GM23338 (cell line): ENCODE measurements around the gene TANGO6. TPM values are rescaled to one million over a fixed set of nuclear protein-coding genes. Genes with fewer than 3 reads are reported as not detected.

Experiments used
- ATAC-seq: fragments of 200-7000 bp; cut with Tn5 transposase; 3 replicates; pipeline ENCODE4 v1.9.1; 2020
- DNase-seq: peaks from one replicate; pipeline ENCODE4 v3.0.0-alpha.2; 2015; ENCODE audit warnings: low spot score
- H2AFZ ChIP-seq: fragments of 200-600 bp; sonication (generic); 2 replicates; pipeline ENCODE4 v1.8.0; 2016; ENCODE audit warnings: antibody characterized with exemption, mild to moderate bottlenecking, moderate library complexity
- H3F3A ChIP-seq: fragments of 200-600 bp; sonication (generic); replicated peaks from 2 replicates; pipeline ENCODE4 v1.8.0; 2017; ENCODE audit warnings: antibody characterized with exemption, mixed run types, low read depth
- H3K27ac ChIP-seq: fragments of 200-600 bp; sonication (generic); 2 replicates; pipeline ENCODE4 v1.6.1; 2016; ENCODE audit warnings: low read depth
- H3K27me3 ChIP-seq: fragments of 200-600 bp; sonication (generic); 2 replicates; pipeline ENCODE4 v1.8.0; 2016; ENCODE audit warnings: mild to moderate bottlenecking, mixed run types, moderate library complexity; ENCODE audit not compliant: insufficient read depth
- H3K36me3 ChIP-seq: fragments of 200-600 bp; sonication (generic); 2 replicates; pipeline ENCODE4 v1.8.0; 2016; ENCODE audit warnings: mild to moderate bottlenecking; ENCODE audit not compliant: insufficient read depth
- H3K4me1 ChIP-seq: fragments of 200-600 bp; sonication (generic); 2 replicates; pipeline ENCODE4 v1.8.0; 2016; ENCODE audit warnings: mild to moderate bottlenecking, moderate library complexity; ENCODE audit not compliant: insufficient read depth
- H3K4me2 ChIP-seq: fragments of 200-600 bp; sonication (generic); 2 replicates; pipeline ENCODE4 v1.7.1; 2017; ENCODE audit warnings: mixed run types
- H3K4me3 ChIP-seq: fragments of 200-600 bp; sonication (generic); 2 replicates; pipeline ENCODE4 v1.6.1; 2016; ENCODE audit warnings: mixed run types
- H3K79me2 ChIP-seq: fragments of 200-600 bp; sonication (generic); replicated peaks from 2 replicates; pipeline ENCODE4 v1.8.0; 2017; ENCODE audit warnings: mild to moderate bottlenecking; ENCODE audit not compliant: insufficient read depth
- H3K9me2 ChIP-seq: fragments of 200-600 bp; sonication (generic); 2 replicates; pipeline ENCODE4 v1.8.0; 2017; ENCODE audit not compliant: insufficient read depth
- H4K20me1 ChIP-seq: fragments of 200-600 bp; sonication (generic); replicated peaks from 2 replicates; pipeline ENCODE4 v1.8.0; 2017; ENCODE audit warnings: mild to moderate bottlenecking; ENCODE audit not compliant: insufficient read depth
- H3K27ac Mint-ChIP-seq: 2 replicates; pipeline ENCODE4 v1.8.0; 2020; ENCODE audit warnings: inconsistent platforms, mild to moderate bottlenecking, moderate library complexity, mixed read lengths
- H3K27me3 Mint-ChIP-seq: 3 replicates; pipeline ENCODE4 v1.8.0; 2022; ENCODE audit warnings: low read depth, mild to moderate bottlenecking, moderate library complexity, mixed read lengths, inconsistent platforms; ENCODE audit not compliant: insufficient read depth, poor library complexity
- H3K36me3 Mint-ChIP-seq: 3 replicates; pipeline ENCODE4 v1.8.0; 2021; ENCODE audit warnings: low read depth, mild to moderate bottlenecking, inconsistent platforms, moderate library complexity, mixed read lengths
- H3K4me1 Mint-ChIP-seq: 3 replicates; pipeline ENCODE4 v1.8.0; 2020; ENCODE audit warnings: mild to moderate bottlenecking, inconsistent platforms, mixed read lengths
- H3K4me3 Mint-ChIP-seq: 3 replicates; pipeline ENCODE4 v1.8.0; 2021; ENCODE audit warnings: moderate library complexity, mild to moderate bottlenecking, inconsistent platforms, mixed read lengths
- H3K9me3 Mint-ChIP-seq: 3 replicates; pipeline ENCODE4 v1.8.0; 2020; ENCODE audit warnings: moderate library complexity, mild to moderate bottlenecking, inconsistent platforms, mixed read lengths
- ETS1 ChIP-seq: IDR thresholded peaks from 2 replicates; pipeline ENCODE4 v1.6.1; 2016; ENCODE audit warnings: antibody characterized with exemption
- EZH2 ChIP-seq: fragments of 200-600 bp; sonication (generic); IDR thresholded peaks from one replicate; pipeline ENCODE4 v1.8.0; 2017; ENCODE audit warnings: antibody characterized with exemption, mild to moderate bottlenecking, low read depth; ENCODE audit not compliant: unreplicated experiment
- EZH2phosphoT487 ChIP-seq: fragments of 200-600 bp; sonication (generic); IDR thresholded peaks from one replicate; pipeline ENCODE4 v1.8.1; 2018; ENCODE audit warnings: antibody characterized with exemption; ENCODE audit not compliant: unreplicated experiment
- NANOG ChIP-seq: IDR thresholded peaks from 2 replicates; pipeline ENCODE4 v1.6.1; 2016; ENCODE audit warnings: antibody characterized with exemption, borderline replicate concordance
- POLR2AphosphoS5 ChIP-seq: IDR thresholded peaks from 2 replicates; pipeline ENCODE4 v1.6.1; 2016; ENCODE audit warnings: antibody characterized with exemption, low read depth
- STAT1 ChIP-seq: IDR thresholded peaks from one replicate; pipeline ENCODE4 v1.6.1; 2016; ENCODE audit warnings: antibody characterized with exemption; ENCODE audit not compliant: unreplicated experiment
- polyA plus RNA-seq: library from polyadenylated mRNA; unstranded; fragments of >200 nt; fragmentation: Nextera tagmentation; extraction: Ambion mirVana; gene quantifications from 2 replicates; pipeline ENCODE4 v1.2.1, GENCODE V29; 2016
- total RNA-seq: library from RNA; depleted of rRNA; stranded (reverse); fragments of >200 nt; shearing (Covaris generic); gene quantifications from 2 replicates; pipeline ENCODE4 v1.2.3, GENCODE V29; 2014
- TF ChIP-seq, protein P1 (sequence below): fragments of 250-450 bp; sonication (Bioruptor Pico); IDR thresholded peaks from 2 replicates; pipeline ENCODE4 v1.5.0; 2020; ENCODE audit warnings: mild to moderate bottlenecking, moderate library complexity

Gene TANGO6
- total and polyA plus RNA-seq, 2 experiments from 2014 or later: 7.2 to 23.2 TPM

- TF ChIP-seq, protein P1, sequence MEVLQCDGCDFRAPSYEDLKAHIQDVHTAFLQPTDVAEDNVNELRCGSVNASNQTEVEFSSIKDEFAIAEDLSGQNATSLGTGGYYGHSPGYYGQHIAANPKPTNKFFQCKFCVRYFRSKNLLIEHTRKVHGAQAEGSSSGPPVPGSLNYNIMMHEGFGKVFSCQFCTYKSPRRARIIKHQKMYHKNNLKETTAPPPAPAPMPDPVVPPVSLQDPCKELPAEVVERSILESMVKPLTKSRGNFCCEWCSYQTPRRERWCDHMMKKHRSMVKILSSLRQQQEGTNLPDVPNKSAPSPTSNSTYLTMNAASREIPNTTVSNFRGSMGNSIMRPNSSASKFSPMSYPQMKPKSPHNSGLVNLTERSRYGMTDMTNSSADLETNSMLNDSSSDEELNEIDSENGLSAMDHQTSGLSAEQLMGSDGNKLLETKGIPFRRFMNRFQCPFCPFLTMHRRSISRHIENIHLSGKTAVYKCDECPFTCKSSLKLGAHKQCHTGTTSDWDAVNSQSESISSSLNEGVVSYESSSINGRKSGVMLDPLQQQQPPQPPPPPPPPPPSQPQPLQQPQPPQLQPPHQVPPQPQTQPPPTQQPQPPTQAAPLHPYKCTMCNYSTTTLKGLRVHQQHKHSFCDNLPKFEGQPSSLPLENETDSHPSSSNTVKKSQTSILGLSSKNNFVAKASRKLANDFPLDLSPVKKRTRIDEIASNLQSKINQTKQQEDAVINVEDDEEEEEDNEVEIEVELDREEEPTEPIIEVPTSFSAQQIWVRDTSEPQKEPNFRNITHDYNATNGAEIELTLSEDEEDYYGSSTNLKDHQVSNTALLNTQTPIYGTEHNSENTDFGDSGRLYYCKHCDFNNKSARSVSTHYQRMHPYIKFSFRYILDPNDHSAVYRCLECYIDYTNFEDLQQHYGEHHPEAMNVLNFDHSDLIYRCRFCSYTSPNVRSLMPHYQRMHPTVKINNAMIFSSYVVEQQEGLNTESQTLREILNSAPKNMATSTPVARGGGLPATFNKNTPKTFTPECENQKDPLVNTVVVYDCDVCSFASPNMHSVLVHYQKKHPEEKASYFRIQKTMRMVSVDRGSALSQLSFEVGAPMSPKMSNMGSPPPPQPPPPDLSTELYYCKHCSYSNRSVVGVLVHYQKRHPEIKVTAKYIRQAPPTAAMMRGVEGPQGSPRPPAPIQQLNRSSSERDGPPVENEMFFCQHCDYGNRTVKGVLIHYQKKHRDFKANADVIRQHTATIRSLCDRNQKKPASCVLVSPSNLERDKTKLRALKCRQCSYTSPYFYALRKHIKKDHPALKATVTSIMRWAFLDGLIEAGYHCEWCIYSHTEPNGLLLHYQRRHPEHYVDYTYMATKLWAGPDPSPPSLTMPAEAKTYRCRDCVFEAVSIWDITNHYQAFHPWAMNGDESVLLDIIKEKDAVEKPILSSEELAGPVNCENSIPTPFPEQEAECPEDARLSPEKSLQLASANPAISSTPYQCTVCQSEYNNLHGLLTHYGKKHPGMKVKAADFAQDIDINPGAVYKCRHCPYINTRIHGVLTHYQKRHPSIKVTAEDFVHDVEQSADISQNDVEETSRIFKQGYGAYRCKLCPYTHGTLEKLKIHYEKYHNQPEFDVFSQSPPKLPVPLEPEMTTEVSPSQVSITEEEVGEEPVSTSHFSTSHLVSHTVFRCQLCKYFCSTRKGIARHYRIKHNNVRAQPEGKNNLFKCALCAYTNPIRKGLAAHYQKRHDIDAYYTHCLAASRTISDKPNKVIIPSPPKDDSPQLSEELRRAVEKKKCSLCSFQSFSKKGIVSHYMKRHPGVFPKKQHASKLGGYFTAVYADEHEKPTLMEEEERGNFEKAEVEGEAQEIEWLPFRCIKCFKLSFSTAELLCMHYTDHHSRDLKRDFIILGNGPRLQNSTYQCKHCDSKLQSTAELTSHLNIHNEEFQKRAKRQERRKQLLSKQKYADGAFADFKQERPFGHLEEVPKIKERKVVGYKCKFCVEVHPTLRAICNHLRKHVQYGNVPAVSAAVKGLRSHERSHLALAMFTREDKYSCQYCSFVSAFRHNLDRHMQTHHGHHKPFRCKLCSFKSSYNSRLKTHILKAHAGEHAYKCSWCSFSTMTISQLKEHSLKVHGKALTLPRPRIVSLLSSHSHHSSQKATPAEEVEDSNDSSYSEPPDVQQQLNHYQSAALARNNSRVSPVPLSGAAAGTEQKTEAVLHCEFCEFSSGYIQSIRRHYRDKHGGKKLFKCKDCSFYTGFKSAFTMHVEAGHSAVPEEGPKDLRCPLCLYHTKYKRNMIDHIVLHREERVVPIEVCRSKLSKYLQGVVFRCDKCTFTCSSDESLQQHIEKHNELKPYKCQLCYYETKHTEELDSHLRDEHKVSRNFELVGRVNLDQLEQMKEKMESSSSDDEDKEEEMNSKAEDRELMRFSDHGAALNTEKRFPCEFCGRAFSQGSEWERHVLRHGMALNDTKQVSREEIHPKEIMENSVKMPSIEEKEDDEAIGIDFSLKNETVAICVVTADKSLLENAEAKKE: no peak
- no peak for TF ChIP-seq EZH2
Observed at GRCh38 chr16:68894714-68895113, 51.4 kb downstream of the TANGO6 start (continued).

GRCh38 chr16:68898026-68898425 lies 54.7 kb downstream of the TANGO6 start:
- H3K9me3 Mint-ChIP-seq: no peaks in the 10 kb centered on the region
- H3K9me2 ChIP-seq: no peaks in the 10 kb centered on the region
- peaks cover 14% of the 10 kb centered on the region; the same call in 2 of the 3 replicates for H3K4me1 Mint-ChIP-seq
- H3K4me3 Mint-ChIP-seq: no peak overlapping the region
- peaks cover 18% of the 10 kb centered on the region for H3K4me1 ChIP-seq
- peak overlapping the region; percentile 40; the same call in 1 of the 2 replicates for H3K27ac ChIP-seq
- H3K36me3 ChIP-seq: no peaks in the 10 kb centered on the region
- H3K4me3 ChIP-seq: no peak overlapping the region
- no peak overlapping the region for H3K27ac Mint-ChIP-seq
- H4K20me1 ChIP-seq: no peaks in the 10 kb centered on the region
- ATAC-seq: no peak
- peaks cover 5% of the 10 kb centered on the region; the same call in 1 of the 2 replicates for H3F3A ChIP-seq
- H3K4me2 ChIP-seq: no peak overlapping the region
- no peak overlapping the region for H2AFZ ChIP-seq
- H3K79me2 ChIP-seq: no peaks in the 10 kb centered on the region
- no peaks in the 10 kb centered on the region for H3K27me3 ChIP-seq
- H3K36me3 Mint-ChIP-seq: no peaks in the 10 kb centered on the region
- H3K27me3 Mint-ChIP-seq: peaks cover 2% of the 10 kb centered on the region
- DNase-seq: no peak
- no peak for TF ChIP-seq POLR2AphosphoS5
- TF ChIP-seq EZH2phosphoT487: no peak
- TF ChIP-seq STAT1: no peak
- TF ChIP-seq ETS1: no peak
- TF ChIP-seq, protein P1: no peak
- TF ChIP-seq EZH2: no peak
- no peak for TF ChIP-seq NANOG
